ENCODE data around the gene GUCY2C. TPM values are rescaled to one million over a fixed set of nuclear protein-coding genes. Genes with fewer than 3 reads are reported as not detected.

Gene GUCY2C
- polyA plus RNA-seq, 3 donors, result 0.04 to 0.14 (median 0.10) TPM

DNA sequence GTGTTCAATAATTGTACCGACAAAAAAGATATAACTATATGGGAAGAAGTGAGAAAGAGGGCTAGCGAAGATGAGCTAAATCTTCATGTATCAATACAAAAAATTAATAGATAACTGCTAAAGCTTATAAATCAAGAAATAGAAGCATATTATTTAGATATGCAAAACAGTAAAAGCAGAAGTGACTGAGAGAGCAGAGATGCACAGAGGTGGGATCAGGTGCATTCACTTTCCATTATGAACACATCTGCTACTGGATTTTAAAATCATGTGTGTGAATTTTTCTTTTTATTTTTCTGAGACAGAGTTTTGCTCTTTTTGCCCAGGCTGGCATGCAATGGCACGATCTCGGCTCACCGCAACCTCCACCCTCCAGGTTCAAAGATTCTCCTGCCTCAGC is 33.4 kb downstream of the GUCY2C start:
- no peak for DNase-seq
- no peak overlapping the region for H3K4me3 Mint-ChIP-seq
- no peaks in the 10 kb centered on the region for H3K9me3 Mint-ChIP-seq
- intact Hi-C loops (cut with micrococcal nuclease), result loop anchor here in 1 of 2 donors (5.0 kb wide), 1 partner anchor 426 kb away; no protein-coding TSS in a partner anchor
- no peaks in the 10 kb centered on the region for H3K36me3 Mint-ChIP-seq
- Histone ChIP-seq H3K27me3 (ENCODE audit: control insufficient read depth in 2 of 2, insufficient read depth in 2 of 2, low read length in 2 of 2) (no peaks in the 10 kb centered on the region), H2AFZ (ENCODE audit: insufficient read depth, low read depth, low read length, poor library complexity, severe bottlenecking) (no peak overlapping the region), H3K36me3 (replicated peaks in 1 of 2; ENCODE audit: control insufficient read depth in 1 of 2, insufficient read depth in 2 of 2, low read length in 2 of 2) (no peaks in the 10 kb centered on the region), H3K9me3 (replicated peaks in 1 of 2; ENCODE audit: control insufficient read depth in 1 of 2, insufficient read depth in 1 of 2, low read length in 2 of 2) (no peaks in the 10 kb centered on the region), H3K4me2 (replicated peaks; ENCODE audit: extremely low read depth, low read length, poor library complexity, severe bottlenecking) (no peak overlapping the region), H3K27ac (ENCODE audit: low read depth in 1 of 2, low read length in 2 of 2) (no peak overlapping the region), H3K4me1 (ENCODE audit: control insufficient read depth in 1 of 2, insufficient read depth in 2 of 2, low read length in 2 of 2) (no peaks in the 10 kb centered on the region), H3K9ac (ENCODE audit: insufficient read depth, low read length, poor library complexity, severe bottlenecking) (no peak overlapping the region), H3K79me2 (ENCODE audit: insufficient read depth, low read length) (no peaks in the 10 kb centered on the region), H3K4me3 (replicated peaks in 1 of 3; ENCODE audit: low read depth in 2 of 3, low read length in 3 of 3) (no peak overlapping the region), H4K20me1 (ENCODE audit: insufficient read depth, low read length) (no peaks in the 10 kb centered on the region)
- H3K27ac Mint-ChIP-seq, result no peak overlapping the region
- 100% methylated on average over 1 of the region's 5 CpGs for WGBS (ENCODE audit: insufficient coverage)
- peaks cover 2 to 20% (median 7%) of the 10 kb centered on the region in 3 donors for H3K27me3 Mint-ChIP-seq (ENCODE audit: low read depth in 3 of 3)
- peaks cover 9% of the 10 kb centered on the region for H3K4me1 Mint-ChIP-seq
- TF ChIP-seq, protein P1, sequence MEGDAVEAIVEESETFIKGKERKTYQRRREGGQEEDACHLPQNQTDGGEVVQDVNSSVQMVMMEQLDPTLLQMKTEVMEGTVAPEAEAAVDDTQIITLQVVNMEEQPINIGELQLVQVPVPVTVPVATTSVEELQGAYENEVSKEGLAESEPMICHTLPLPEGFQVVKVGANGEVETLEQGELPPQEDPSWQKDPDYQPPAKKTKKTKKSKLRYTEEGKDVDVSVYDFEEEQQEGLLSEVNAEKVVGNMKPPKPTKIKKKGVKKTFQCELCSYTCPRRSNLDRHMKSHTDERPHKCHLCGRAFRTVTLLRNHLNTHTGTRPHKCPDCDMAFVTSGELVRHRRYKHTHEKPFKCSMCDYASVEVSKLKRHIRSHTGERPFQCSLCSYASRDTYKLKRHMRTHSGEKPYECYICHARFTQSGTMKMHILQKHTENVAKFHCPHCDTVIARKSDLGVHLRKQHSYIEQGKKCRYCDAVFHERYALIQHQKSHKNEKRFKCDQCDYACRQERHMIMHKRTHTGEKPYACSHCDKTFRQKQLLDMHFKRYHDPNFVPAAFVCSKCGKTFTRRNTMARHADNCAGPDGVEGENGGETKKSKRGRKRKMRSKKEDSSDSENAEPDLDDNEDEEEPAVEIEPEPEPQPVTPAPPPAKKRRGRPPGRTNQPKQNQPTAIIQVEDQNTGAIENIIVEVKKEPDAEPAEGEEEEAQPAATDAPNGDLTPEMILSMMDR (IDR thresholded peaks at IDR 0.05), result no peak

DNA sequence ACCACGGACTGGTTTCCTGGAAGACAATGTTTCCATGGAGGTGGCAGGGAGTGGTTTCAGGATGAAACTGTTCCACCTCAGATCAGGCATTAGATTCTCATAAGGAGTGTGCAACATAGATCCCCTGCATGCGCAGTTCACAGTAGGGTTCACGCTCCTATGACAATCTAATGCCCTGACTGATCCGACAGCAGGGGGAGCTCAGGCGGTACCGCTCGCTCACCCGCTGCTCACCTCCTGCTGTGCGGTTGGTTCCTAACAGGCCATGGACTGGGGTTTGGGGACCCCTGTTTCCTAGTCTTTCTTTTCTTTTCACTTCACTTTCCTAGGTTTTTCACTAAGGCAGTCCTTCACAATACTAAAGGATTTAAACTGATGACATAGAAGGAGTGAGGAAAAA is 39.6 kb downstream of the GUCY2C start:
- Histone ChIP-seq H3K4me3 (replicated peaks in 1 of 3; ENCODE audit: low read depth in 2 of 3, low read length in 3 of 3) (no peak overlapping the region), H3K36me3 (replicated peaks in 1 of 2; ENCODE audit: control insufficient read depth in 1 of 2, insufficient read depth in 2 of 2, low read length in 2 of 2) (no peaks in the 10 kb centered on the region), H3K9me3 (replicated peaks in 1 of 2; ENCODE audit: control insufficient read depth in 1 of 2, insufficient read depth in 1 of 2, low read length in 2 of 2) (no peaks in the 10 kb centered on the region), H3K9ac (ENCODE audit: insufficient read depth, low read length, poor library complexity, severe bottlenecking) (no peak overlapping the region), H3K27ac (ENCODE audit: low read depth in 1 of 2, low read length in 2 of 2) (no peak overlapping the region), H3K79me2 (ENCODE audit: insufficient read depth, low read length) (no peaks in the 10 kb centered on the region), H3K27me3 (ENCODE audit: control insufficient read depth in 2 of 2, insufficient read depth in 2 of 2, low read length in 2 of 2) (no peaks in the 10 kb centered on the region), H4K20me1 (ENCODE audit: insufficient read depth, low read length) (no peaks in the 10 kb centered on the region), H3K4me2 (replicated peaks; ENCODE audit: extremely low read depth, low read length, poor library complexity, severe bottlenecking) (no peak overlapping the region), H2AFZ (ENCODE audit: insufficient read depth, low read depth, low read length, poor library complexity, severe bottlenecking) (no peak overlapping the region), H3K4me1 (ENCODE audit: control insufficient read depth in 1 of 2, insufficient read depth in 2 of 2, low read length in 2 of 2) (no peaks in the 10 kb centered on the region)
- no peak for DNase-seq
- peaks cover 0 to 4% of the 10 kb centered on the region in 2 donors for H3K36me3 Mint-ChIP-seq
- H3K4me3 Mint-ChIP-seq, result no peak overlapping the region
- intact Hi-C loops (cut with micrococcal nuclease), result no loop called here
- peaks cover 2 to 11% (median 7%) of the 10 kb centered on the region in 3 donors for H3K27me3 Mint-ChIP-seq (ENCODE audit: low read depth in 3 of 3)
- no peak overlapping the region for H3K27ac Mint-ChIP-seq
- peaks cover 2% of the 10 kb centered on the region for H3K4me1 Mint-ChIP-seq
- H3K9me3 Mint-ChIP-seq, result peaks cover 0 to 4% (median 2%) of the 10 kb centered on the region in 7 donors
- TF ChIP-seq, protein P1 (IDR thresholded peaks at IDR 0.05), result no peak
- 98% methylated on average over 7 of the region's 9 CpGs for WGBS (ENCODE audit: insufficient coverage)
